Measurements from ENCODE around the gene TTC34. TPM values are rescaled to one million over a fixed set of nuclear protein-coding genes. Genes with fewer than 3 reads are reported as not detected.

Gene TTC34
- total RNA-seq, 4 donors from 2014 or later: not detected

DNA sequence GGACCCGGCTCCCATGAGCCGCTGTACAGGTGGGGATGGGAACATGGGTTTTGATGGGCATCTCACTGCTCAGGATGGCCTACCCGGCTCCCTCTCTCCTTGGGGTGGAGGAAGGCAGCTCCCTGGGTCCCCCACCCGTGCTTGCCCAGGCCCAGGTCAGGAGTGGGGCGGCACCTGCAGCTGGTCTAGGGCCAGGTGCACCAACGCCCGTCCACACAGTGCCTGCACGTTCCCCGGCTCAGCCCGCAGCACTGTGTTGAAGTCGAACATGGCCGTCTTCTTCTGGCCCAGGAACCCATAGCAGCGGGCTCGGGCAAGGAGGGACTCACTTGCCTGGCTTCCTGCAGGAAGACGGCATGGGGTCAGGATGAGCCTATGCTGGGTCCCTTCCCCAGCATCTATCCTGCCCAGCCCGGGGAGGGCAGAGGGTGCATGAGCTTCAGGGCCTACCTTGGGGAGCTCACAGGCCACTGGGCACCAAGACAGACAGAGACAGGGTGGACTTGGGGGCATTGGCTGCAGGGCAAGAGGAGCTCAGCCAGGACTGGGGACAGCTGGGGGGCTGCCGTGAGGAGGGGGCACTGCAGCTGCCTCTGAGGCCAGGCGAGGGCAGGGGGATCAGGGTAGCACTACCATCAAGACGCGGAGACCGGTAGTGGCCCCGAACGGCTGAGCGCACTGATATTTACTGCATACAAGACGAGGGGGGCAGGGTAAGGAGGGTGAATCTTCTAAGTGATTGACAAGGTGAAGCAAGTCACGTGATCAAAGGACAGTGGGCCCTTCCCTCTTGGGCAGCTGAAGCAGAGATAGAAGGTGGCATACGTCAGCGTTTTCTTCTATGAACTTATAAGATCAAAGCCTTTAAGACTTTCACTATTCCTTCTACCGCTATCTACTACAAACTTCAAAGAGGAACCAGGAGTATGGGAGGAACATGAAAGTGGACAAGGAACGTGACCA lies 17.8 kb downstream of the TTC34 start:
- no peaks in the 10 kb centered on the region for H3K4me1 ChIP-seq
- no peaks in the 10 kb centered on the region for H3K36me3 ChIP-seq
- TF ChIP-seq, protein P1, sequence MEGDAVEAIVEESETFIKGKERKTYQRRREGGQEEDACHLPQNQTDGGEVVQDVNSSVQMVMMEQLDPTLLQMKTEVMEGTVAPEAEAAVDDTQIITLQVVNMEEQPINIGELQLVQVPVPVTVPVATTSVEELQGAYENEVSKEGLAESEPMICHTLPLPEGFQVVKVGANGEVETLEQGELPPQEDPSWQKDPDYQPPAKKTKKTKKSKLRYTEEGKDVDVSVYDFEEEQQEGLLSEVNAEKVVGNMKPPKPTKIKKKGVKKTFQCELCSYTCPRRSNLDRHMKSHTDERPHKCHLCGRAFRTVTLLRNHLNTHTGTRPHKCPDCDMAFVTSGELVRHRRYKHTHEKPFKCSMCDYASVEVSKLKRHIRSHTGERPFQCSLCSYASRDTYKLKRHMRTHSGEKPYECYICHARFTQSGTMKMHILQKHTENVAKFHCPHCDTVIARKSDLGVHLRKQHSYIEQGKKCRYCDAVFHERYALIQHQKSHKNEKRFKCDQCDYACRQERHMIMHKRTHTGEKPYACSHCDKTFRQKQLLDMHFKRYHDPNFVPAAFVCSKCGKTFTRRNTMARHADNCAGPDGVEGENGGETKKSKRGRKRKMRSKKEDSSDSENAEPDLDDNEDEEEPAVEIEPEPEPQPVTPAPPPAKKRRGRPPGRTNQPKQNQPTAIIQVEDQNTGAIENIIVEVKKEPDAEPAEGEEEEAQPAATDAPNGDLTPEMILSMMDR (IDR thresholded peaks at IDR 0.05 in 4 of 5, conservative IDR thresholded peaks at IDR 0.05 in 1 of 5): no peak
- TF ChIP-seq POLR2A (IDR thresholded peaks at IDR 0.05): no peak
- ATAC-seq (no peak), DNase-seq (no peak)
- intact Hi-C loops (cut with DNase I; ENCODE audit: low total_unique reads) (no loop called here), in situ Hi-C loops (cut with MboI; ENCODE audit: low sequenced_read_pairs in 4 of 4) (loop anchor here in 1 of 4 donors (25.0 kb wide), 1 partner anchor 371 kb away; the partner anchor contains the start of gene PEX10)
- H3K9me3 ChIP-seq: peaks cover 0 to 6% (median 4%) of the 10 kb centered on the region in 3 donors
- H3K4me3 ChIP-seq: no peak overlapping the region
- no peak overlapping the region for H3K27ac ChIP-seq
- peaks cover 18 to 21% (median 18%) of the 10 kb centered on the region in 3 donors for H3K27me3 ChIP-seq

DNA sequence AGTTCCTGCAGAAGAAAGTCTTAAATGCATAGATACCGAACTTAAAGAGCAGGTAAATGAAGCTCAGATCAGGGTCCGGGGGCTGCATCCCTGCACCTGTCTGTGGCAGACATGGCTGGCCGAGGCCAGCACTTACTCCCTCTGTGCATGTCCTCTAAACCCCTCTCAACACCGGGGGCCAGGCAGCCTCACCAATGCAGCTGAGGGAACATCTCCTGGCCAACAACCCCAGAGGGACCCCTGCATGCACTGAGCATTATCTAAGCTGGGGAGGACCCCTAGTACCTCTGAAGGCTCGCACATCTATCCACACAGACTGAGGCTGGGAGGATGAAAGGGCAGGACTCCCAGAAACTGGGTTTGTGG lies 18.4 kb downstream of the TTC34 start:
- intact Hi-C loops (cut with DNase I; ENCODE audit: low total_unique reads) (no loop called here), in situ Hi-C loops (cut with MboI; ENCODE audit: low sequenced_read_pairs in 4 of 4) (loop anchor here in 1 of 4 donors (25.0 kb wide), 1 partner anchor 371 kb away; the partner anchor contains the start of gene PEX10)
- Histone ChIP-seq H3K4me3 (no peak overlapping the region), H3K9me3 (peaks cover 0 to 6% (median 4%) of the 10 kb centered on the region in 3 donors), H3K27me3 (peaks cover 12 to 14% (median 13%) of the 10 kb centered on the region in 3 donors), H3K4me1 (no peaks in the 10 kb centered on the region), H3K27ac (no peak overlapping the region), H3K36me3 (no peaks in the 10 kb centered on the region)
- DNase-seq (no peak), ATAC-seq (no peak)
- no peak for TF ChIP-seq POLR2A (IDR thresholded peaks at IDR 0.05)
- TF ChIP-seq, protein P1 (IDR thresholded peaks at IDR 0.05 in 4 of 5, conservative IDR thresholded peaks at IDR 0.05 in 1 of 5): no peak

DNA sequence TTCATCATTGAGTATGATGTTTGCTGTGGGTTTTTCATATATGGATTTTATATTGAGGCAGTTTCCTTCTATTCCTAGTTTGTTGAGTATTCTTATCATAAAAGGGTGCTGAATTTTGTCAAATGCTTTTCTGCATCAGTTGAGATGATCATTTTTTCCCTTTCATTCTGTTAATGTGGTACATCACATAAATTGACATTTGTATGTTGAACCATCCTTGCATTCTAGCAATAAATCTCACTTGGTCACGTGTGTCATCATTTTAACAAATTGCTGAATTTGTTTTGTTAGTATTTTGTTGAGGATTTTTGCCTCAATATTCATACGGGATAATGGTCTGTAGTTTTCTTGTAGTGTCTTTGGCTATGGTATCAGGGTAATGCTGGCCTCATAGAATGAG lies 19.9 kb downstream of the TTC34 start:
- Histone ChIP-seq H3K4me1 (no peaks in the 10 kb centered on the region), H3K4me3 (no peak overlapping the region), H3K27ac (no peak overlapping the region), H3K9me3 (peaks cover 0 to 6% (median 4%) of the 10 kb centered on the region in 3 donors), H3K36me3 (no peaks in the 10 kb centered on the region), H3K27me3 (peaks cover 0 to 3% (median 2%) of the 10 kb centered on the region in 3 donors)
- no peak for DNase-seq
- intact Hi-C loops (cut with DNase I; ENCODE audit: low total_unique reads): no loop called here
- in situ Hi-C loops (cut with MboI; ENCODE audit: low sequenced_read_pairs in 4 of 4): loop anchor here in 1 of 4 donors (25.0 kb wide), 1 partner anchor 369 kb away; the partner anchor contains the start of gene PEX10
- ATAC-seq: no peak
- TF ChIP-seq, protein P1 (IDR thresholded peaks at IDR 0.05 in 4 of 5, conservative IDR thresholded peaks at IDR 0.05 in 1 of 5): no peak
- TF ChIP-seq POLR2A (IDR thresholded peaks at IDR 0.05): no peak

DNA sequence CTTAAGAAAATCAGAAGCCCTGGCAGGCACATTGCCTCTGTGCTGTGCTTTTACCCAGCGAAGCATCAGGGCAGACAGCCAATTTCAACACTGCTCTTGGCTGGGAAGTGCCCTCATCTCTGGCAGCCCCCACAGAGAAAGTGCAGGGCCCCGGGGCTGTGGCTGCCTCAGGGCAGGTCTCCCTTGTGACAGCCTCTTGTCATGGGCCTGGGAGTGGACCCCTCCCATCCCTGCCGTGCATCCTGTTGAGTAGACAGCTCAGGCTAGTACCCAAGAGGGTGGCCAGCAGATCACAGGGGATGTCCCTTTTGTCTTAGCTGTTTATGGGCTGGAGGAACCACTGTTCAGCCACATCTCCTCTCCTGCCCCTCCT lies 23.3 kb downstream of the TTC34 start:
- H3K36me3 ChIP-seq: no peaks in the 10 kb centered on the region
- ATAC-seq (no peak), DNase-seq (no peak)
- H3K27me3 ChIP-seq: peaks cover 0 to 3% (median 0%) of the 10 kb centered on the region in 3 donors
- no peak overlapping the region for H3K4me3 ChIP-seq
- peaks cover 0 to 6% (median 4%) of the 10 kb centered on the region in 3 donors for H3K9me3 ChIP-seq
- intact Hi-C loops (cut with DNase I; ENCODE audit: low total_unique reads): no loop called here
- in situ Hi-C loops (cut with MboI; ENCODE audit: low sequenced_read_pairs in 4 of 4): loop anchor here in 1 of 4 donors (25.0 kb wide), 1 partner anchor 366 kb away; the partner anchor contains the start of gene PEX10
- H3K27ac ChIP-seq: no peak overlapping the region
- no peaks in the 10 kb centered on the region for H3K4me1 ChIP-seq
- no peak for TF ChIP-seq POLR2A (IDR thresholded peaks at IDR 0.05)
- TF ChIP-seq, protein P1 (IDR thresholded peaks at IDR 0.05 in 4 of 5, conservative IDR thresholded peaks at IDR 0.05 in 1 of 5): no peak
